OCI-LY1 (cell line): ENCODE measurements around the gene PSAP.

Experiments used
- CTCF ChIP-seq: fragments of 200-600 bp; sonication (generic), shearing (Covaris generic); IDR thresholded peaks from 2 replicates; pipeline ENCODE4 v1.5.1; 2017; ENCODE audit warnings: mild to moderate bottlenecking, antibody characterized with exemption, low read length, moderate library complexity, mixed read lengths
- EZH2 ChIP-seq: fragments of 200-600 bp; sonication (generic), shearing (Covaris generic); IDR thresholded peaks from 2 replicates; pipeline ENCODE4 v1.8.0; 2017; ENCODE audit warnings: borderline replicate concordance, mixed run types, mild to moderate bottlenecking, antibody characterized with exemption, low read length, moderate library complexity, mixed read lengths

GRCh38 chr10:71828702-71829101 is 22.3 kb downstream of the PSAP start:
- TF ChIP-seq EZH2 (no peak), CTCF (no peak)
